Umbilical cord (tissue), 2 donors: Measurements from ENCODE around the gene MT1X. TPM values are rescaled to one million over a fixed set of nuclear protein-coding genes. Genes with fewer than 3 reads are reported as not detected.
"Not testable (repeated sequence)": the region's sequence is repeated elsewhere in the genome, so short reads cannot be mapped to it uniquely, and the experiment has no call there.

ENCODE experiments used
- DNase-seq: peaks from one replicate; pipeline ENCODE4 v3.0.0-alpha.2; 2015; ENCODE audit warnings: low spot score
- total RNA-seq: library from RNA; depleted of rRNA; stranded (reverse); fragments of >200 nt; gene quantifications from one replicate; pipeline ENCODE4 v1.2.3, GENCODE V29; 2014; ENCODE audit warnings: low replicate concordance; ENCODE audit not compliant: insufficient read depth

The MT1X gene
- total RNA-seq, 1 donor from 2014 or later = 2.9 TPM

DNA sequence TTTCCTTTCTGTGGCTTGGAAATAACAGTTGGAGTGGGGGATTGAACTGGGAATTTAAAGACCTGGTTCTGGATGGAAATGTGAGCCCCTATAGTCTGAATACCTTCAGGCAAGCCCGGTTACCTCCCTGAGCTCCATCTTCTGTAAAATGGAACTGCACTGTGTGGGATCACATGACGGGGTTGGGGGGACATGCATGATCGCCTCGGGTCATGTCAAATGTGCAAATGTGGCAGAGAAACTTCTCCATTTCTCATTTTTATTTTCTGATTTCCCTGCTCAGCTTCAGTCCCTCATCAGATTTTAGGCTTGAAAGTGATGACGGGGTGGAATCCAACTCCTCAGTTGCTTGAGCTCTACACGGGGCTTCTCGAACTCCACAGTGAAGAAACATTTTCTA is 29.1 kb upstream of the MT1X start:
- no peak for DNase-seq

DNA sequence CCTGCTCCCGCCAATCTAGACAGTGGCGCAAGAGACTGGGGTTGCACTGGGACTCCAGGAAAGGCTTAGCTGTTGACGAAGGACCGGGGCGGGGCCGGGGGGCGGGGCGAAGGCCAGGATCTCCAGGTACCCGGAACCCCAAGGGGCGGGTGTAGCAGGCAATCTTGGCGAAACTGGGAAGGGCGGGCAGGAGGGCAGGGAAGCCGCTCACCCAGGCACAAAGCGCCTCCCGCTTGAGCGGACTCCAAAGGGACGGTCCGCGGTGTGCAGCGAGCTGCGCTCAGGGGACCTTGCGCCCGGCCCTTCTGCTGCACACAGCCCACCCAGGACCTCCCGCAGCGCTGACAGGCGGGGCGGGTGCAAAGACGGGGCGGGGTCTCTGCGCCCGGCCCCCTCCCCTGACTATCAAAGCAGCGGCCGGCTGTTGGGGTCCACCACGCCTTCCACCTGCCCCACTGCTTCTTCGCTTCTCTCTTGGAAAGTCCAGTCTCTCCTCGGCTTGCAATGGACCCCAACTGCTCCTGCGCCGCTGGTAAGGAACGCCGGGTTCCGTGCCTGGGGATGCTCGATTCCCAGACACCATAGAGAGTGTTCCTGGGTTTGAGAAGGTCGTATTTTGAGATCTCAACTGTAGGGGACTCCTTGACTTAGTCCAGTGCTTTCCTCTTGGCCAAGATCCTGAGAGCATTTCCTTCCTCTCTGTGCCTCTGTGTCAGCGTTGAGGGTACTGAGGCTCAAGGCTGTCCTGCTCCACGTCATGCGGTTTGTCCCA is 24.5 kb upstream of the MT1X start, which contains the start of gene MT1F:
Gene MT1F (plus strand): TSS at position 405 of the 772 bp plus-strand sequence. CDS start 100 bp downstream, at position 505.
- DNase-seq = peak; percentile 50

DNA sequence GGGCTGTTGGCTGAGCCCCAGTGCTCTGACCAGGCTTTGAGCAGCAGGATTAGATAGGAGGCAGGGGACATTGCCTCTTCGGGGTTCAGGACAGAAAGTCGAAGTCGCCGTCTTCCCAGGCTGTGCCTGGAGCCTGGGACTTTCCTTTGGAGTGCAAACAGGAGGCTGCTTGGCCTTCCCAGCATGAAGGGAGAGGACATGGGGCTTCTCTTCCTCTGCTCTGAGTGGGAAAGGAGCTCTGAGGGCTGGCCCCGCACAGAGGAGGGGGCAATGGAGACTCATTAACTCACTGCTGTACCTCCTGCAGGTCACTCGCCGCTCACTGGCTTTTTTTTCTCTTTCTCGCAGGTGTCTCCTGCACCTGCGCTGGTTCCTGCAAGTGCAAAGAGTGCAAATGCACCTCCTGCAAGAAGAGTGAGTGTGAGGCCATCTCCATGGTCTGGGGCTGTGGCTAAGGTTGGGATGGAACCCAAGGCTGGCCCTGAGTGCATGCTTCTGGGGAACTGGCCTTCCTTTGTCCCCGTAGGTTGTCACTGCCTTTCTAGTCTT is 23.9 kb upstream of the MT1X start:
- no peak for DNase-seq

DNA sequence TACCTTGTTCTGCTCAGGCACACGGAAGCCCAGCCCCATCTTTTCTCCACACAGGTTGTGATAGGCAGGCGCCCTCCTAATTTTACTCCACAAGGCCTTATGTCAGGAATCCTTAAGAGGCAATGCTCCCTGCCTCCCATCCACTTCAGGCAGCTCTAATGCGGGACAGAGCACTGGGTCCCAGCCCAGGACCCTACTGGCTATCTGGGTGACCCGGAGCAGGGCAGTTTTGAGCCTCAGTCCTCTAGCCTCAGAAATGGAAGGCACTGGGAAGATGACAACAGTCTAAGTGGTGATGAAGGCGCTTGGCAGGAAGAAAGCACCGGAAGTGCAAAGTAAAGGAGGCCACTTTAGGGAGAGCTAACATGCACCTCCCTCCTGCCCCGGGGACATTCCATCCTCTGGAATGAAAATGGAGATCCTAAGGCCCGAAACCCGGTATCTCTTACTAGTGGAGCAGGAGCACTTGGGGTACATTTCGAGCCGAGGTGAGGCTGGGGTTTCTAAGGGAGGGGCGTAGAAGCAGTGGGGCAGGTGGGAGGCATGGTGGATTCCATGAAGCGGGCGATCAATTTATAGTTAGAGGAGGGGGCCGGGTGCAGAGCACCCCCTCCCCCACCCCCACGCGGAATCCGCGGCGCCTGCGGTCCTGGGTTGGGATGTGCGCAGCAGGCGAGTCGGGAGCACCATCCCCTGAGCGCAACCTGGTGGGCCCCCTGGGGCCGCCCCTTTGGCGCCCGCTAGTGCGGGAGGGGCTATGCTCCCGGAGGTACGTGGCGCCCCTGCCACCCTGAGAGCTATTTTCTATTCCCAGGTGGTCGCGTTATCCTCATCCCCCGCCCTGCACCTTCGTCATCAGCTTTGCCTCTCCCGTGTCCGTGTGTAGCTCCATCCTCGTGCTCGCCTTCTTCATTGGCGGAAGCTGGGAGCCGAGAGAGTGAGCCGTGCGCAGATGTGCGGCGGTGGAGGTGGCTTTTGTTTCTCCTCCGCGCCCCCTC is 19.6 kb upstream of the MT1X start:
- DNase-seq = no peak

DNA sequence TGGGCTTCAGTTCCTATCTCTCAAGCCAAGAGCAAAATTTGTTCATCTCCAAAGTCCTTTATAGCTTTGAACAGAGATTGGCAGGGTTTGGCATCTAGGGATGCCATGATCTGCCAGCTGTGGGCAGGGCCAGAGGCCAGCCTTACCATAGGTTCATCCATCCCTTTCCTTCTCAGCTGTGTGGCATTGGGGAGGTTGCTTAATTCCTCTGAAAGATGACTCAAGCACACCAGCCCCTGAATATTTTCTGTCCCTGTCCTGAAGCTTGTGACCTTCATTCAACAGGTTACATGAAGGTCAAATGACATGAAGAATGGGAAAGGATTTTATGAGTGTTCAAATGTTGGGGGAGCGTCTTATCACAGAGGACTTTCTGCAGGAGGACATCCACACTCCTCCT is 17.8 kb upstream of the MT1X start:
- no peak for DNase-seq

DNA sequence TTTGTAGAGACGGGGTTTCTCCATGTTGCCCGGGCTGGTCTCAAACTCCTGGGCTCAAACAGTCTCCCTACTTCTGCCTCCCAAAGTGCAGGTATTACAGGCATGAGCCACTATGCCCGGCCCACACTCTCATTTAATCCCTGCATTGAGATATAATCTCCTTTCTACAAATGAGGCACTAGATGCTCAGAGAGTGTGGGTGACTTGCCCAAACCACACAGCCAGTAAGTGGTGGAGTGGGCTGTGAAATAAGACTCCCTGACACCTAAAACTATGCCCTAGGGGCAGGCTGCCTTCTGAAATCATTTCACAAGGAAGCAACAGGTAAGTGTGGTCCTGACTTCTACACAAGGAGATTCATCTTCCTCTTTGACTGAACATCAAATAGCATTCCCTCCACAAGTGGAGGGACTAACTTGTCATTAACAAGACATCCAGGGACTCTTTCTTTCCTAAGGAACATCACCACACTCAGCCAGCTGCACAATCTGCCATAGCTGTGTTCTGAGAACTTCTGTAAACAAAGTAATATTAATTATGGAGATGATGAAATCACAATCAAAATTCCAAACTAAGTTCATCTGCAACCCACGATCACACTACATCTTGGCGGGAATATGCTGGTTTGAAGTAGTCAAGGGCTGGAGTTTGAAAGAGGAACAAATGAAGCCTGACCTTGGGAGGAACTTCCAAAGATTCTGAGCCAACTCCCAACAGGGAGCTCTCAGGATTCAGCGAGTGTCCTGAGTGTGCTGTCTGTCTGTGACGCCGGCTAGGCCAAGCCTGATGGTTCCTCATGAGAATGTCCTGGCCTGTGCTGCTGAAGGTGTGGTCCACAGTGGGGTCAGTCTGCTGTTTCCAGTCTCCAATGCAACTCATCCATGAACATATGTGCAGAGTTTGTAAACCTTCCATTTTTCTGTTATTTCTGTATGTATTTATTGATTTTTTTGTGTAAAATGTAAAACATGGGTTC is 16.7 kb upstream of the MT1X start:
- DNase-seq = not testable (repeated sequence)

DNA sequence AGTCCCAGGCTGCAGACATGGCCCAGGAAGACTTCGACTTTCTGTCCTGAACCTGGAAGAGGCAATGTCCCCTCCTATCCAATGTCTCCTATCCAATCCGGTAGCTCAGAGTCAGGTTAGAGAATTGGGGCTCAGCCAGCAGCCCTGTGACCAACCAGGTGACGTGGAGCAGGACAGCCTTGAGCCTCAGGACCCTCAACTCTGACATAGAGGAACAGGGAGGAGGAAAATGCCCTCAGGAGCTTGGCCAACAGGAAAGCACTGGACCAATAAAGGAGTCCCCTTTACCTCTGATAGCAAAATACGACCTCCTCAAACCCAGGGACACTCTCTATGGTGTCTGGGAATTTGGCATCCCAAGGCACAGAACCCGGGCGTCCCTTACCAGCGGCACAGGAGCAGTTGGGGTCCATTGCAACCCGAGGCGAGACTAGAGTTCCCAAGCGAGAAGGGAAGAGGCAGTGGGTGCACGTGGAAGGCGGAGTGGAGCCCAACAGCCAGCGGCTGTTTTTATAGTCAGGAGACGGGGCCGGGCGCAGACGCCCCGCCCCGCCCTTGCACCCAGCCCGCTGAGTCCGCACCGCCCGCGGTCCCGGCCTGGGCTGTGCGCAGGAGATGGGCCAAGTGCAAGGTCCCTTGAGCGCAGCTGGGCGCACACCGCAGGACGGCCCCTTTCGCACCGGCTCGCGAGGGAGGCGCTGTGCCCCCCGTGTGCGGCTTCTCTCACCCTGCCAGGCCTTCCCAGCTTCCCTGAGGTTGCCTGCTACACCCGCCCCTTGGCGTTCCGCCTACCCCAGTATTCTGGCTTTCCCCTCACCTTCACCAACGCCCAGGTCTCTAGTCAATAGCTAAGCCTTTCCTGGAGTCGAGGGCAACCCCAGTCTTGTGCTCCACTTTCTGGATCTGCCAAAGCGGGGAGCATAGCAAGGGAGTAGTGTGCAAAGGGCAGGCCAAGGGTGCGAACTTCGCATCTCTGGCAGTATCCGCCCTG is 14.4 kb upstream of the MT1X start, which contains the start of gene MT1G:
Gene MT1G (minus strand): TSS at position 485 of the 991 bp plus-strand sequence. CDS start 72 bp downstream, at position 413.
- DNase-seq = peak; percentile 36

DNA sequence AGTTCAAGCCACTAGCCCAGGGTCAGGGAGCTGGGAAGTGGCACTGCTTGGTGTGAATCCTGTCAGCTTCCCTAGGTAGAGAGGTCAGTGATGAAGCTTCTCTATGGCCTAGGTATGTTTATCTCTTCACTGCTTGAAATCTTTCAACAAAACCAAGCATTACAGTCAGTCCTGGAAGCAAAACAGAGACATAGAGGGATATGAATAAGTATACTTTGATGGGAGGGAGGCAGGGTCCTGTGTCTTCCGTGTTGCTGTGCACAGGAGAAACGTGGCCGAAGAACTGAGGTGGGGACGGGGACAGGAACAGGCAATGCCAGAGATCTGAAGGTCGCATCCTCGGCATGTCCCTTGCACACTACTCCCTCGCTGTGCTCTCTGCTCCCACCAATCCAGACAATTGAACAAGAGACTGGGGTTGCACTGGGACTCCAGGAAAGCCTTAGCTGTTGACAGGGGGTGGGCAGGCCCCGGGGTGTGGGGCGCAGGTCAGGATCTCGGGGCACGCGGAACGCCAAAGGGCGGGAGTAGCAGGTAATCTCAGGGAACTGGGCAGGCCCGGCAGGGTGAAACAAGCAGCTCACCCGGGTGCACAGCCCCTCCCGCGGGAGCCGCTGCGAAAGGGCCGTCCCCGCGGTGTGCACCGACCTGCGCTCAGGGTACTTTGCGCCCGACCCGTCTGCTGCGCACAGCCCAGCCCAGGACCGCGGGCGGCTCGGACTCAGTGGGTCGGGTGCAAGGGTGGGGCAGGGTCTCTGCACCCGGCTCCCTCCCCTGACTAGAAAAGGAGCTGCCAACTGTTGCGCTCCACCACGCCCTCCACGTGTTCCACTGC is 13.0 kb upstream of the MT1X start, which contains the start of gene MT1H:
Gene MT1H (plus strand): TSS at position 810 of the 835 bp plus-strand sequence. CDS start 71 bp downstream, outside the sequence.
- no peak for DNase-seq

DNA sequence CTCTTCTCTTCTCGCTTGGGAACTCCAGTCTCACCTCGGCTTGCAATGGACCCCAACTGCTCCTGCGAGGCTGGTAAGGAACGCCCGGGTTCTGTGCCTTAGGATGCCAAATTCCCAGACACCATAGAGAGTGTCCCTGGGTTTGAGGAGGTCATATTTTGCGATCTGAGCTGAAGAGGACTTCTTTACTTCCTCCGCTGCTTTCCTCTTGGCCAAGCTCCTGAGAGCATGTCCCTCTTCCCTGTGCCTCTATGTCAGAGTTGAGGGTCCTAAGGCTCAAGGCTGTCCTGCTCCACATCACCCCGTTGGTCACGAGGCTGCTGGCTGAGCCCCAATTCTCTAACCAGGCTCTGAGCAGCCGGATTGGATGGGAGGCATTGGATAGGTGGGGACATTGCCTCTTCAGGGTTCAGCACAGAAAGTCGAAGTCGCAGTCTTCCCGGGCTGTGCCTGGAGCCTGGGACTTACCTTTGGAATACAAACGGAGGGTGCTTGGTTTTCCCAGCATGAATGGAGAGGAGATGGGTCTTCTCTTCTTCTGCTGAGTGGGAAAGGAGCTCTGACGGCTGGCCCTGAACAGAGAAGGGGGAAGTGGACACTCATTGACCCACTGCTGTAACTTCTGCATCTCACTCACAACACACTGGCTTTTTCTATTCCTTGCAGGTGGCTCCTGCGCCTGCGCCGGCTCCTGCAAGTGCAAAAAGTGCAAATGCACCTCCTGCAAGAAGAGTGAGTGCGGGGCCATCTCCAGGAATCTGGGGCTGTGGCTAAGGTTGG is 12.2 kb upstream of the MT1X start:
- no peak for DNase-seq

DNA sequence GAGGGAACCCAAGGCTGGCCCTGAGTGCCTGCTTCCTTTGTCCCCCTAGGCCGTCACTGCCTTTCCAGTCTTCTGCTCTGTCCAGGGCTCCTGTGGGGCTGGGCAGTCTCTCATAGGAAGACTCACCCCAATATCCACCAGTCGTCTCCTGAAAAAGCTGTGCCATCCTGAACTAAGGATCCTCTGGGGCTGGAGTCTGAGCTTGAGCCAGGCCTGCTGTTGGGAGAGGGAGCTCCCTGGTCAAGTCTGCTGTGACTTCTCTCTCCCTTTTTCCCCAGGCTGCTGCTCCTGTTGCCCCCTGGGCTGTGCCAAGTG is 11.7 kb upstream of the MT1X start:
- DNase-seq = no peak

DNA sequence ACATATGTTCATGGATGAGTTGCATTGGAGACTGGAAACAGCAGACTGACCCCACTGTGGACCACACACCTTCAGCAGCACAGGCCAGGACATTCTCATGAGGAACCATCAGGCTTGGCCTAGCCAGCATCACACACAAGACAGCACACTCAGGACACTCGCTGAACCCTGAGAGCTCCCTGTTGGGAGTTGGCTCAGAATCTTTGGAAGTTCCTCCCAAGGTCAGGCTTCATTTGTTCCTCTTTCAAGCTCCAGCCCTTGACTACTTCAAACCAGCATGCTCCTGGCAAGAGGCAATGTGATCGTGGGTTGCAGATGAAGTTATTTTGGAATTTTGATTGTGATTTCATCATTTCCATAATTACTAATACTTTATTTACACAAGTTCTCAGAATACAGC is 10.6 kb upstream of the MT1X start:
- not testable (repeated sequence) for DNase-seq

DNA sequence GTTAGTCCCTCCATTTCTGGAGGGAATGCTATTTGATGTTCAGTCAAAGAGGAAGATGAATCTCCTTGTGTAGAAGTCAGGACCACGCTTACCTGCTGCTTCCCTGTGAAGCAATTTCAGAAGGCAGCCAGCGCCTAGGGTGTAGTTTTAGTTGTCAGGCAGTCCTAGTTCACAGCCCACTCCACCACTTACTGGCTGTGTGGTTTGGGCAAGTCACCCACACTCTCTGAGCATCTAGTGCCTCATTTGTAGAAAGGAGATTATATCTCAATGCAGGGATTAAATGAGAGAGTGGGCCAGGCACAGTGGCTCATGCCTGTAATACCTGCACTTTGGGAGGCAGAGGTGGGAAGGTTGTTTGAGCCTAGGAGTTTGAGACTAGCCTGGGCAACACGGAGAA is 10.1 kb upstream of the MT1X start:
- not testable (repeated sequence) for DNase-seq

DNA sequence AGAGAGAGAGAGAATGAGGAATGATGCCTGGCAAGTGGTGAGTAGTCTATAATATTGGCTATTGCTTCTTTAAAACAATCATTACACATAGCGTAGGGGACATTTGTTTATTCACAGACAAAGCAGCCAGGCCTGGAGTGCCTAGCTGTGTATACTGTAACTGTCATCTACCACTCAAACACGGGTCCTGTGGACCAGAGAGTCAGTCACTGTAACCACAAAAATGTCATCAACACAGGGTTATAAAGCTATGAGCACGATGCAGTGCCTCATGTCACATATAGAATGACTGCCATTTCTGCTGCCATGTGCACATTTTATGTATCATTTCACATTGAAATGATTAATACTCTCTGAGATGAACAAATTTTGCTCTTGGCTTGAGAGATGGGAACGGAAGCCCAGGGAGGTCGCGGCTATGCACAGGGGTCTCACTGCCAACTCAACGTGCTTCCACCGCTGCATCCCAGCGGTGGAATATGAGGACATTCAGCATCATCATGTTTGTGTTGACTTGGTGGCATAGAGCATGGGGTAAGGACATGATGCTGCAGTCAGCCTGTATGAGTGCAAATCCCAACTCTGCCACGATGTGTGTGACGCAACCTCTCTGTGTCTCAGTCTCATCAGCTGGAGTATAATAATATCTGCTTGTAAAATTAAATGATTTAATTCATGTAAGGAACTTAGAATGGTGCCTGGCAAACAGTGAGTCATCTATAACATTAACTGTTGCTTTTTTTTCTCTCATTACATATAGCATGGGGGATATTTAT is 9.3 kb upstream of the MT1X start:
- DNase-seq = no peak

DNA sequence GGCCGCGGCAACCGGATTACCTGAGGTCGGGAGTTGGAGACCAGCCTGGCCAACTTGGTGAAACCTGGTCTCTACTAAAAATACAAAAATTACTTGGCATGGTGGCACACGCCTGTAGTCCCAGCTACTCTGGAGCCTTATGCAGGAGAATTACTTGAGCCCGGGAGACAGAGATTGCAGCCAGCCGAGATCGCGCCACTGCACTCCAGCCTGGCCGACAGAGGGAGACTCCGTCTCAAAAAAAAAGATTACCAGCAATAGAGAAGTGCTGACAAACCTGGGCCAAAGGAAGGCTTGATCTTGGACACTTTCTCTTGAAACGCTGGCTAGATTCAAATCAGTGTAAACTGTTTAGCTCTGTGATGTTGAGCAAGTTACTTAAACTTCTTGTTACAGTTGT is 8.3 kb upstream of the MT1X start:
- no peak for DNase-seq

DNA sequence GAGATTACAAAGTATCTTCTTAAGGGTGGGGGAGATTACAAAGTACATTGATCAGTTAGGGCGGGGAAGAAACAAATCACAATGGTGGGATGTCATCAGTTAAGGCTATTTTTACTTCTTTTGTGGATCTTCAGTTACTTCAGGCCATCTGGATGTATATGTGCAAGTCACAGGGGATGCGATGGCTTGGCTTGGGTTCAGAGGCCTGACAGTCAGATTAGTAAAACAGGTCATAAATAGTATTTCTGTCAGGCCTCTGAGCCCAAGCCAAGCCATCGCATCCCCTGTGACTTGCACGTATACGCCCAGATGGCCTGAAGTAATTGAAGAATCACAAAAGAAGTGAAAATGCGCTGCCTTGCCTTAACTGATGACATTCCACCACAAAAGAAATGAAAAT is 7.7 kb upstream of the MT1X start:
- not testable (repeated sequence) for DNase-seq

DNA sequence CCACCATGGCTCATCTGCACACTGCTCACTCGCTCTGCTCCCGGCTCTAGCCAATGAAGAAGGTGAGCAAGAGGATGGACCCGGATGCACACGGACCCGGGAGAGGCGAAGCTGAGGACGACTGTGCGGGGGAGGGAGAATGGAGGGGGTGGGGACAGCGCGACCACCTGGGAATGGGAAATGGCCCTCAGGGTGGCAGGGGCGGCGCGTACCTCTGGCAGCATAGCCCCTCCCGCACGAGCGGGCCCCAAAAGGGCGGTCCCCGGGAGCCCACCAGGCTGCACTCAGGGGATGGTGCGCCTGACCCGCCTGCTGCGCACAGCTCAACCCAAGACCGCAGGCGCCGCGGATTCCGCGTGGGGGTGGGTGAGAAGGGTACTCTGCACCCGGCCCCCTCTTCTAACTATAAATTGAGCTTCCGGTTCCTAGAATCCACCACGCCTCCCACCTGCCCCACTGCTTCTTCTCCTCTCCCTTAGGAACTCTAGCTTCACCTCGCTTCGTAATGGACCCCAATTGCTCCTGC is 6.5 kb upstream of the MT1X start:
- DNase-seq = no peak

DNA sequence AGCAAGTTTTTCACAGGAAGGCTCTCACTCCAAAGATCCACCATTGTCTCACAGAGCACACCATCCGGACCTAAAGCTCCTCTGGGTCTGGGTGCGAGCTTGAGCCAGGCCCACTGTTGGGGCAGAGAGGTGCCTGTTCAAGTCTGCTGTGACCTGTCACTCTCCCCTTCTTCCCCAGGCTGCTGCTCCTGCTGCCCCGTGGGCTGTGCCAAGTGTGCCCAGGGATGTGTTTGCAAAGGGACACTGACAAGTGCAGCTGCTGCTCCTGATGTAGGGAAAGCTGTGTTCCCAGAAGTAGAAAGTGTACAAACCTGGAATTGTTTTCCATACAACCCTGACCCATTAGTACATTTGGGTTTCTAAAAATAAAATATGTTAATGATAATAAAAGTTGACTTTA is 4.8 kb upstream of the MT1X start:
- no peak for DNase-seq
